OCI-LY3 (cell line): Measurements from ENCODE around the gene SIGLEC6.

Source experiments
- CTCF ChIP-seq: fragments of 200-600, 300-600 bp; sonication (generic); IDR thresholded peaks from 2 replicates; pipeline ENCODE4 v1.5.1; 2014; ENCODE audit warnings: antibody characterized with exemption, low read length, low read depth
- EZH2phosphoT487 ChIP-seq: fragments of 200-600 bp; shearing (Covaris generic); IDR thresholded peaks from 2 replicates; pipeline ENCODE4 v1.6.1; 2018; ENCODE audit warnings: antibody characterized with exemption, mixed run types, low read depth

GRCh38 chr19:51570962-51571575 is 39.6 kb upstream of the SIGLEC6 start, which contains the start of gene ZNF175:
- TF ChIP-seq CTCF, result no peak
- no peak for TF ChIP-seq EZH2phosphoT487
